ENCODE measurements around the gene PANX1.

The PANX1 gene

DNA sequence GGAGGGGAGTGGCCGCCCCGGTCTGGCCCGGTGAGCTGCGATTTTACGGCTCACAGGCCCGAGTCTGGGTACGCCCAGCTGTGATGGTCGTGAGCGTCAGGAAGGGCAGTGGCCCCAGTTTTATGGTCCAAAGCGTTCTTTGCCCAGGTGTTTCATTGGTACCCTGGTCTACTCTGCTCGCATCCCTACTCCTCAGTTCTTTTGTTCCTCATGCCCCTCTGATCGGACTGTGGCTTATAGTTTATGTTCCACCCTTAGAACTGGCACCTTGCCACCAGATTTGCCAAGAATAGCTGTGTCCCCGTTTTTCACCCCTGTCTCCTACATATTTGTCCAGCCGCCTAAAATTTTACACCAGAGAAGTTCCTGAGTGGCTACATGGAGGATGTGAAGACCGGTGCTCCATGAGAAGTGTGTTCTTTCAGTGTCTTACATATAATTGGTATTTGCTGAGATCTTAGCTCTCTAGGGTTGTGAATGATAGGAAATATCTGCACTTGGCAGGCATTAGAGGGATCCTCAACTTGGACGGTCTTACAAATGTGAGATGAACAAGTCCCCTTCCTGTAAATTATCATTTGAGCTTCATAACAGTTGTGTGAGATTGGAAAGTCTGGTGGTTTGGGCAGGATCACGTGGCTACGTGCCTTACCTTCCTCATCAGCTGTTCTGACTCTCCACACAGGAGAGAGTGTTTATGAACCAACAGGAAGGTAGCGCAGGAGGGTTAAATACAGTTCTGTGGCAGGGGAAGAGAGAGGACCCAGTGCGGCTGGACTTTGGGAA is 1.1 kb downstream of the PANX1 start:
- DNase-seq = no peak

DNA sequence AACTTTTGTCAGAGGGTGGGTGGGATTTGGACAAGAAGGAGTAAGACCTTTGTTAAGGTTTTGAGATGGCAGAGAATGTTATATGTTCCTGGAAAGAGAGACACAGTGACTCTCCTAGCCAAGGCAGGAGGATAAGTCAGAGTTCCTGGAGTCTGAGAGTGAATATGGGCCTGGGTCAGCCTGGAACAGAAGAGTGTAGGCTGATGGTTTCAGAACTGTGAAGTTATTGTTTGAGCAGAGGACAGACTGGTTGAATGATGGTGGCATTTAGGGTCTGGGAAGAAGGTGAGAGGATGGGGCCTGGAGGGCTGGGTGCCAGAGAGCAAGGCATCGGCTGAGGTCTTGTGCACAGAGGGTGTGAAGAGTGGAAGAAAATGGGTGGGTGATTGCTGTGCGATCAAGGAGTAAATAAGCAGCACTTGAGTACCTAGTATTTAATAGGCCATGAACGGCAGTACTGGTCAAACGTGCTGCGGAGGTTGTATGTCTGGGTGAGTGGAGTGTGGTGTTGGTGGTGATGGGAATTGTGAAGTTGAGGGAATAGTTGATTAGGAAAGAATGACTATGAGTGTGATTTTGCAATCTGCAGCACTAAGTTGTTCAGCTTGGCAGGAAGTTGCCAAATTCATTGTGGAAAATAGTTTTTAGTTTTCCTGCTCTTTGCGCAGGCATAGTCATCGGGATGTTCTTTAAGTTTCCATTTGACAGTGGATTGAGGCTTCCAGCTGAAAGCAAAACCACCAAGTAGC is 1.8 kb downstream of the PANX1 start:
- no peak for DNase-seq

DNA sequence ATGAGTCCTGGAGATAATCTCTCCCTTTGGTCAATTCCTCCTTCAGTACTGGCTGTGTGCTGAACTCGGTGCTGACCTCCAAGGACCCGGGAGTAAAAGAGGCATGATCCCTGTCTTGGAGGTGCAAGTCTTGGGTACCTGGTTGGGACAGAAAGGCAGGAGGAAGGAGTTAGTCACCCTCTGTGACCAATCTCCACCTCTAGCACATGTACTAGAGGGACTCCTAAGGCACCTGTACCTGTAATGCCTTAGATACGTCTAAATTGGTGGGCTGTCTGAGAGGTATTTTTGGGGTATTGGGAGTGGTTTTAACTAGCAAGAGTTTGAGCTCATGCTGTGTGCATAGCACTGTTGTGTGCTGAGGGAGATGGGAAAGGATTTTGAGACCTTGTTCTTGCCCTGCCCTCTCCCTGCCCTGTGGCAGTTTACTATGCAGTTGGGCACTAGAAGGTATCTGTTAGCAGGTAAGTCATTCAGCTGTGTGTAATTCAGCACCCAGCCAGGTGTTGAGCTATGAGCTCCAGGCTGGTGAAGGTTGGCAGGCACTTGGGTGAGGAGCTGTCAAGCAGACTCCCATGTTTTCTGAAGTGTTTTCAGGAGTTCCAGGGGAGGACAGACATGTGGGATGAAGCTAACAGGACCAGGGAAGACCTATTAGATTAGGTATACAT is 2.5 kb downstream of the PANX1 start:
- no peak for DNase-seq

DNA sequence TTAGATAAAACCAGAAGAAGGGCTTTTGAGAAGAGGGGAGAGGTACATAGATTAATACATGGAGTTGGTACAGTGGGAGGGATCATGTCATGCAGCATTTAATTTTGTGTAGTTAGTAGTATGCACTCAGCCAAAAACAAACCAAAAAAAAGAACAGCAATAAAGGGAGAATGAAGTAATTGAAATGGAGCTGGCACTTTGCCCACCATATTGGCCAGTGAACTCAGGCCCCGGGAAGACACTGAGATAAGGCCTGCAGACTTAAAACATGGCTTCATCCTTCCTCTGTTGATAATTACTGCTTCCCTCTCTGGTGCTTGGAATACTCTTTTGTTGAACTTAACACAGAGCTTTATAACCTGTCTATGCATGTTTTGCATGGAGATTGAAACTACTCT is 3.1 kb downstream of the PANX1 start:
- DNase-seq = no peak

DNA sequence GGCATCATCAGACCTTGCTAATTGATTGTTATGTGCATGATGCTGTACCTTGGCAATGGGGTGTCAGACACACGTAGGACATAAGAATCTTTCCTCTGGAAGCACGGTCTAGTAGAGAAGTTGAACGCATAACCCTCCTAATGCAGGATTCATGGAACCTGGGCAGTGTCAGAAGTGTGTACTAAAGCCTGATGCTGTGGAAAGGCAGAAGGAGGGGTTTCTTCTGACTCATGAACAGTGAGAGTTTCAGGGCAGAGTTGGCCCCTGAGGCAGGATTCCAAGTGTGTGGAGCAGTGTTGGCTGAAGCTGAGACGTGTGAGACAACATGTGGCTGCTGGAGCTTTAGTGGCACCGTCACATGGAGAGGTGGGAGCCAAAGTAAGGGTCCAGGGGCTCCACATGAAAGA is 3.5 kb downstream of the PANX1 start:
- no peak for DNase-seq

DNA sequence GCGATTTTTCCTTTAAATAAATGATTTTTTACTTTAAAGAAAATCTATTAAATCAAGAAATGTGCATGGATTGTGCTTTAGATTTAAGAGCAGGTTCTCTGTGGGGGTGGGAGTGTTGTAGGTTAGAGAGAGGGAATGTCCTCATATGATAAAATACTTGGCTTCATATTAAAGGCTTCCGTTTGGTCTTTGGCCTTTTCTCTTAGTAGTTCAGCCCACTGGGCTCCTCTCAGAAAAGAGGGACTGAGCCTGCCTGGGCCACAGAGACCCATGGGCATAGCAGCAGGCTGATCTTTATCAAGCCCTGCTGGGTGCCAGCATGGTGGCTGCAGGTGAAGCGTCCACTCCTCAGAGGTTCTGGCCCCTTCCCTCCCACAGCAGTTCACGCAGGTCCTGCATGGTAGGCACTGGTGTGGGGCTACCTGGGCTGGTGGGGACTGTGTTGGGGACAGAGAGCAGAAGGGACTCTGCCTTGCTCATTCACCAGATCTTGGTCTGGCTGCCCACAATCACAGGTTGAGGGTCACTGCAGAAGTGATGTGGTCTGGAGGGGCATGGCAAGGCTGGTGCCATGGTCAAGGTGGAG is 4.3 kb downstream of the PANX1 start:
- DNase-seq = no peak

DNA sequence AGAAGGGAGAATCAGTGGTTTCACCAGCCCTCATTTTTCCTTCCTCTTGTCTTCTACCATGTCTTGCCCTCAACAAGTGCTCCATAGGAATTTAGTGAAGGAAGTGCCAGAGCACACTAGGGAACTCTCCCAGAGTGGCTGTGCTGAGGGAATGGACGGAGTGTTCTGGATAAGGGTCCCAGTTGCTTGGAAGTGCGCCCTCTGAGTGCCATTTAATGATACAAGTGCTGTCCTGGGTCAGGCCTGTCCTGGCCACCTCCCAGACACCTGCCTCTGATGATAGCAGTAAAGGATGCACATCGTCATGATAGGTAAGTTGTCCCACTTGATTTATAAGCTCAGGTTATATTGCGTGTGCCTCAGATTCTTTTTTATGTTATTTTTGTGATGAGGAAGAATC is 5.1 kb downstream of the PANX1 start:
- no peak for DNase-seq

DNA sequence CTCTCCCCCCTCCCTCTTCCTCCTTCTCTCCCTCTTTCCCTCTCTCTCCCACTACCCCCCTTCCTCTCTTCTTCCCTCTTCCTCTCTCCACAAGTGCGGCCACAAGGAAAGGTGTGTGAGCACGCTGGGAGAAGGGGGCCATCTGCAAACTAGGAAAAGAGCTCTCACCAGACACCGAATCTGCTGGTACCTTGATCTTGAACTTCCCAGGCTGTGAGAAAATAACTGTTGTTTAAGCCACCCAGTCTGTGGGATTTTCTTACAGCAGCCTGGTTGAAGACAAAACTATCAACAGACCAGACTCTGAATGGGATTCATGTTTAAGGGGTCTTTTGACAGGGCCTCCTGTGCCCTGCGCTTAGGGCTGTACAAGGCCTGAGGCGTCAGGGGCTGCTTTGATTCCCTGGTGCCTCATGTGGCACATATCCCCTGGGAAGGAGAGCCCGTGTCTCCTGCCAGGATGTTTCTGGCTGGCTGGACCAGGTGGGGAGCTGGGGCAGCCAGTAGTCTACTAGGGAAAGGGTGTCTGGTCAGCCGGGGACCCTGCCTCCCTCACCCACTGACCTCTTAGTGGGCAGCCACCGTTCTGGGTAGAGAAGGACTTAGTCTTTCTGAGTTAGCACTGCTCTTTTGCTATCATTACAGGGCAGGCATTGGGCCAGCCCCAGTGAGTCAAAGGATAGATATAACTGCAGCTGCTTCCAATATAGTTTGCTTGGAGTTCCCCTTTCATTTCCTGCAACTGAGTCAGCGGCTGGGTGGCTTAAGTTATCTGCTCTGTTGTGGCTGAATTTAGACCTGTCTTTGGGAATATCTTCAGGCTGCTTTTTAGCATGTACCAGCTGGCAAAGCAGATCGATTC is 6.2 kb downstream of the PANX1 start:
- no peak for DNase-seq

DNA sequence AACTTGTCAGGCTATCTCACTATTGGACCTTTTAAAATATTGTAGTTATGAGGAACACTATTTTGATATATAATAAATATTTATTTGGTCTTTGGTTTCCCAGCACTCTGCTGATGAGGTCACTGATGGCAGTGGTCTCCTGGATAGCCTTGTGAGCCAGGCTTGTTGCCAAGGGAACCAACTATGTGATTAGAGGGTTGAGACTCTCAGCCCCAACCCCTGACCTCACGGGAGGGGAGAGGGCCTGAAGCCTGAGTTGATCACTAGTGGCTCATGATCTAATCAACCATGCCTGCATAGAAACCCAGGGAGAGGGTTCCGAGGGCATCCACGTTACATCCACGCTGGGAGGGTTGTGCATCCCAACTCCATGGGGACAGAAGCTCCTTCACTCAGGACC is 10.8 kb downstream of the PANX1 start:
- no peak for DNase-seq

DNA sequence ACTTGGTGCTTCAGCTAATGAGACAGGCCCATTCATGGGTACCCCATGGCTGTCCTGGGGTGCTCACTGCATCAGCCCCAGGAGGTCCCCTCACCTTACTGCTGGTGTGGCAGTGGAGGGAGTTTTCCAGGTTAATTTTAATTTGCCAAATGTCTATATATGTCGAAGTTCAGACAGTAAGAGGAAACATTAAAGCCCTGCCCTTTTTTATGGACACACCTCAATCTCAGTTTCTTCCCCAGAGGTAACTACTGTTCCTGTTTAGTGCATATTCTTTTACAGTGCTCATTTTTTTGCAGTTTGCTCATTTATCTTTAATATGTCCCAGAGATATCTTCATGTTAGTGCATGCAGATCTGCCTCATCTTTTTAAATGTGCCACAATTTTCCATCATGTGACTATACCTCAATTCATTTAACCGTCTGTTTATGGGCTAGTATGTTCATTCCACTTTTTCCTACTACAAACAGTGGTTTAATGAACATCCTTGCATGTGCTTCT is 11.6 kb downstream of the PANX1 start:
- DNase-seq = no peak

DNA sequence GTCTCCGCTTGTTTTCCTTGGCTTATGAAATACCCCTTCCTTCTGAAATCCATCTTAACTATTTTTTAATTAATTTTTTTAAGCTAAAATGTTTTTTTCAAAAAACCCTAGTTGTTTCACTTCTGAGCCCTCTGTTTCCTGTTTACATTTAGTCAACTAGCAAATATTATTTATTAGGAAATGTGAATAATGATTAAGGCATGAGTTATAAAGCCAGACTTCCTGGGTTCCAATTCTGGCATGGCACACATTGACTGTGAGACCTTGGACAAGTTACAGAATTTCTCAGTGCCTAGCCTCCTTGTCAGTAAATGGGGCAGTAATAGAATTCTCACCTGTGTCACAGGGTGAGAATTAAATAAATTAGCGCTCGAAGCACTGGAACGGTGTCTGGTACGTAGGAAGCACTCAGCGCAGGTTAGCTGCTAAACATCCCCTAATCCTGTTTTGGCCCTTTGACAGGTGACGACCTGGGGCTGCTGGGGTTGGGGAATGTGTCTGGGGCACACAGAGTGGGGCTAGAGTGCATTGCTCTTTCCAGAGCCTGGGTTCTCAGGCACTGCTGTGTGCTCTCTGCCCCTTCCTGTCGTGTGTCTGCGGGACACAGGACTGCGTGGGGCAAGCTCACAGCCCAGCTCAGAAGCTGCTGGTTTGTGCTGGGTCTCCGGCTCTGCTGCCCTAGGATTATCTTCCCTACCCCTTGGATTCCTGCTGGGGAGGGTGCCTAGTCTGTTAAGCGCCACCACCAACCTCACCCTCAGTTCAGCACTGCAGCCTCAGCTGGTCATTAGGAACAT is 13.1 kb downstream of the PANX1 start:
- DNase-seq = no peak

DNA sequence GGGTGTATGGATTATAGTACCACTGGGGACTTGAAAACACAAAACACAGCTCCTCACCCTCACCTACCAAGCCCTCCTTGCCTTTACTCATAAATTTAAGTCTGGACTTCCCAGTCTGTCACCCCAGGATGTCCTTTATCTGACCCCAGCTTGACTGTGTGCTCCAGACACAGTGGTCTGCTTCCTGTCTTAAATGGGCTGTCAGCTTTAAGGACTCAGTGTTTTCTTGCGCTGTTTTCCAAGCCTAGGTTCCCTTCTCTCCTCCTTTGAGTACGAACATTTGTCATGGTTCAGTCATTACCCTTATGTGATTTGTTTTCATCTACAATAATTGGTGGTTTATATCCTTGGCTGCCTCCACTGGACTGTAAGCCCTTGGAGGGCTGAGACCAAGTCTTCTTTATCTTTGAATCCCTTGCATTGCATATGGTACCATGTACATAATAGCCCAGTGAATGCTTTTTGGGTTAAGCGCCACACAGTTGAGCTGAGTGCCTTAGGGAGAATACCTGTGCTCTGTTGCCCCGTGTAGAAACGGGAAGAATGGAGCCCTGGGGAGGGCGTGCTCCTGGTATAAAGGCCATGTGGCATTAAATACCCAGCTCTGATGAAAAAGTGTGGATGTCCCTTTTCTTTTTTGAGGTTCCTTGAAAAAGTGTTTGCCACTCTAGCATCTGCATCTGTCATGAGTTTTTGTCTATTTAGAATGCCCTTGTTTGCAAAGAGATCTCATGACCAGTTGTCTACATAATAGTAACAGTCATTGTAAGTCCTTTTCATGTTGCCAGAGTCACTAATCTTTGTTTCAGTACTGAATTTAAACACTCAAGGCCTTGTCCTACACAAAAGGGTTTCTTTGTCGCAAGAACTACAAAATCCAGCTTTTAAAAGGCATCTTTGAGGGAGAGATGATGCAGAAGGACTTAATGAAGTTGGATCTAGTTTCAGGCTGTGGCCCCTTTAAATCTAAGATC is 14.0 kb downstream of the PANX1 start:
- no peak for DNase-seq

DNA sequence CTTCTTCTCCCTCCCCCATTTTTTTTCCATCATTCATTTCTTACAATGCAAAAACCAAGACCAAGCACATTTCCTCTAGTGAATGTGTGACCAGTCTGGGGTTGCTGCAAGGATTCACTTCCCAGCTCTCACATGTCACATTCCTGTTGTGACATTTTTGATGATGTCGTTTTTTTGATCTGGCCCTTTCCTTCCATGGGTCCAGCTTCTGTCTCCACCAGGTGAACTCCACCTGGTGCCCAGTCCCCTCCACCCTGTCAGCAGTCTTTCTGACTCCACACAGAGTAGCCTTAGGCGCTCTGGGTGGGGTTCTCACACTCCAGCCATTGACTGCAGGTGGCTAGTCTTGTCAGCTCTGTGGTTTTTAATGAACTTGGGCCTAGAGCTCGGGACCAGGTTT is 15.6 kb downstream of the PANX1 start:
- no peak for DNase-seq

DNA sequence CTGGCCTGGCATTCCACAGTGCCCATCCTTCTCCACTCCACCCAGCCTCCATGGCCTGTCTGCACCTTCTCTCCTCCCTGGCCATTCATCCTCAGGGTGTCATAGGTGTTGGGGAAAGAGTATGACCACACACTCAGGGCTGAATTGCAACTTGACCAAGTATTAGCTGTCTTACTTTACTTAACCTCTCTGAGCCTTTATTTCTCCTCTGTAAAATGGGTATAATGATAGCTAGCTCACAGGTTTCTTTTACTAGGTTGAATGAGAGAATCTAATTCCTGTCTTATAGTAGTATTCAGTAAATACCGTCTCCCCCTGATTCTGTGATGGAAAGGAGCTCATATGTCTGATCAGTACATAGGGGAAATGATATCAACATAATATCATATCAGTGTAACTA is 16.0 kb downstream of the PANX1 start:
- DNase-seq = no peak

DNA sequence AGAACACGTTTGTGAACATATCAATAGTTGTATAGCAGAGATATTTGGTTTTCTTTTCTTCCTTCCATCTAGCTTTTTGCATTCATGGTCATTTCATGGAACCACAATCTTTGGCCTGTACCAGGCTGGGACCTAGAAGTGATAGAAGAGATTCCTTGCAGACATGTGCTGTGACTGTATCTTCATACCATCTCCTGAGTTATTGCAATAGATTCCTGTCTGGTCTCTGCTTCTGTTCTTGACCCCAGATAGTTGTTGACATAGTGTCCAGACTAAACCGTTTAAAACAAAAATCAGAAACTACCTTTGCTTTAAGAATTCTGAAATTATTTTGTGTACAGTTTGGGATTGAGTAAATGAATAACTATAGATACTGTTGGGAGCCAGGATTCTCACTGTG is 16.8 kb downstream of the PANX1 start:
- no peak for DNase-seq

DNA sequence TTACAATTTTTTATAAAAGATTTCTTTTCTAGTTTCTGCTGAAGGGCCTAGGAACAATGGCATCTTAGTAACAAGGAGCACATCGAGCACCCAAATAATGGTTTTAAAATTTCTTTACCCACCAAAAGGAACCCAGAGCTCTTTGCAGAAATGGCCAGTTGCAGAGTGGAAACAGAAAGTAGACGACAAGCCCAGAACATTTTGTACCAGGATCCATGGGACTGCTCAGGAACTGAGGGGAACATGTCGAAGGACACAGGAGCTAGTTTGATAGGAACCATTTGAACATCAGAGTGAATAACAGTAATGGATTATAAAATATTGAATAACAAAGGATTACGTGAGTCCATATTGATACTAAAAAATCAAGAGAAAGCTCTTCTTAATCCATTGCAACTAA is 17.3 kb downstream of the PANX1 start:
- no peak for DNase-seq

DNA sequence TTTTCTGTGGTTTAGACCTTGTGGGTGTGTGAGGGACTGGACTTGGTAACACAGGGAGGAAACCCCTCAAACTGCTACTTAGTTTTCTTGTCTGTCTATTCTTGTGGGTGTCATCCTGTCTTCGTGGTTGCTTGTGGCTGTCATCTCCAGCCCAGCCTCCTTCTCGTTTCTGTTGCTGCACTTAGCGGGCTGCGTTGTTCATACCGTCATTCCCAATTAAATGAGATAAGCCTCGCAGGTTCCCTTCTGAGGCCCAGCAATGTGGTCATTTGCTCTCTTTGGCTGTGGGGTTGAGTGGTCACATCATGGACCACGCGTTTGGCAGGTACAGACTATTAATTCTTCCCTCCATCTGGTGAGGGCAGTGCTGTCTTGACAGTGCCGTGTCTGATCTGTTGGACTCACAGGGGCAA is 18.8 kb downstream of the PANX1 start:
- DNase-seq = no peak

DNA sequence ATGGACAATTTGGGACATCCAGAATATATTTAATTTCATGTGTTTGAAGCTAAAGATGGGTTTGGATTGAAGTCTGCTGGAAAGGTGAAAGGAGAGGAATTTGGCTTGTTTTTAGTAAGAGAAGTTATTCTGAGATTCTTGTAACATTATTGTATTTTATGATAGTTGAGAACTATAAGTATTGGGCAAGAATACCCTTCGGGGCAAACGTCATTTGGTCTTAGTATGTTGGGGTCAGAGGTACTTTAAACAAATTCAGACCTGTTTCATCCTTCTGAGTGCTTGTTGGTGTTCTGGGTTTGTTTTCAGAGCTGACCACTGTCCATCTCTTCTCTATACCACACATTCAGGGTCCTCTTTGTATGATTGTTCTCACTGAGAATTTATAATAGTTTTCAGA is 19.5 kb downstream of the PANX1 start:
- DNase-seq = no peak

DNA sequence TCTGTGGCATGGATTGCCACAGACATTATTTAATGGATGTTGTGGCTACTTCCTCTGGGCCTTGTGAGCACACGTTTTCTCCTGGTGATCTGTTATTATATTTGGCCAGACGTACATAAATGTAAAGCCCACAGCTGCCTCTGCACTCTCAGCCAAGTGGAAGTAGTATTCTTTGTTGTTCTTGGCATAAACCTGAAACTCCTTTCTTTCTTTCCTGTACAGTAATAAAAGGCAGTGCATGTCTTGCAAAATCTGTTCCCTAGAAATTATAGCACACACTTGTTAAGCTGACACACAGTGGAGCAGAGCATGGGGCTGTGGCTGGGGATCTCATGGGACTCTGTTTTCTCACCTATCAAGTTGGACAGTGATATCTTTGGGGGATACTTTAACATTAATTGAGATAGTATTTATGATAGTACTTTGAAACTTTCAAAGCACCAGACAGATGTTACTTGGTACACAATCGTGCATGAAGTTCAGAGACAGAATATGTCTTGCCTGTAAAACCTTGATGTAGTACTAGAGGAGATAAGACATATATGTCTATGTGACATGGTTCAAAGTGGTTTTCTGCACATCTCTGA is 20.9 kb downstream of the PANX1 start:
- DNase-seq = no peak

DNA sequence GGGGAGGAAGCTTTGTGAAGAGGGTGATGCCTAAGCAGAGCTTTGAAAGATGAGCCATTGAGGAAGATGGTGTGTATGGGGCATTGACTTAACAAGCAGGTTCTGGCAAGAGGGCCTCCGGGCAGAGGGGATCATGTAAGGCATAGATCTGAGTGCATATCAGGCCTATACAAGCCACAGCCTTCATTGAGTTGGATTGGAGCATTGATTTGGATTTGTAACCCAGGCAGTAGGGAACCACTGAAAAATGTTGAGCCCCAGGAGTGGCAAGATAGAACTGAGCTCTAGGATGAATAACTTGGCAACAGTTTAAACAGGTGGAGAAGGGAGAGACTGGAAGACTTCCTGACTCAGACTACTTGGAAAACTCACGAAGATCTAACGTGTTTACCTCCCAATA is 21.4 kb downstream of the PANX1 start:
- no peak for DNase-seq

All from activated CD4-positive, alpha-beta T cell treated with anti-CD3 and anti-CD28 coated beads for 1 hour (primary cell).